IMR-90 (cell line): ENCODE data around the gene SIGLEC9.

Source experiments
- BHLHE40 ChIP-seq: fragments of 150-350 bp; IDR thresholded peaks from 2 replicates; pipeline ENCODE4 v1.6.1; 2016; ENCODE audit warnings: mild to moderate bottlenecking, low read depth, low read length
- CEBPB ChIP-seq: IDR thresholded peaks from 2 replicates; pipeline ENCODE4 v1.6.1; 2012; ENCODE audit warnings: low read depth, low read length, improper control_type of control experiment
- CHD1 ChIP-seq: IDR thresholded peaks from 2 replicates; pipeline ENCODE4 v1.6.1; 2012; ENCODE audit warnings: low read depth, low read length, improper control_type of control experiment
- CTCF ChIP-seq: conservative IDR thresholded peaks from 2 replicates; pipeline ENCODE4 v1.5.1; 2012; ENCODE audit warnings: mild to moderate bottlenecking, low read depth, low read length, improper control_type of control experiment
- ELK1 ChIP-seq: fragments of 150-350 bp; IDR thresholded peaks from 2 replicates; pipeline ENCODE4 v1.6.1; 2016; ENCODE audit warnings: low read depth, mild to moderate bottlenecking, low read length, moderate library complexity, borderline replicate concordance
- FOS ChIP-seq: fragments of 150-350 bp; IDR thresholded peaks from 2 replicates; pipeline ENCODE4 v1.6.1; 2016; ENCODE audit warnings: low read depth, low read length
- MAFK ChIP-seq: IDR thresholded peaks from 2 replicates; pipeline ENCODE4 v1.6.1; 2012; ENCODE audit warnings: low read depth, low read length, improper control_type of control experiment
- MAZ ChIP-seq: IDR thresholded peaks from 2 replicates; pipeline ENCODE4 v1.6.1; 2012; ENCODE audit warnings: low read depth, mild to moderate bottlenecking, low read length, improper control_type of control experiment, moderate library complexity, borderline replicate concordance
- MXI1 ChIP-seq: IDR thresholded peaks from 2 replicates; pipeline ENCODE4 v1.6.1; 2012; ENCODE audit warnings: low read depth, mild to moderate bottlenecking, low read length, moderate library complexity, borderline replicate concordance
- NFE2L2 ChIP-seq: fragments of 150-350 bp; IDR thresholded peaks from 2 replicates; pipeline ENCODE4 v1.6.1; 2016; ENCODE audit warnings: low read depth, mild to moderate bottlenecking, low read length
- POLR2A ChIP-seq: IDR thresholded peaks from 2 replicates; pipeline ENCODE4 v1.6.1; 2012; ENCODE audit warnings: mild to moderate bottlenecking, low read depth, low read length
- RAD21 ChIP-seq: IDR thresholded peaks from 2 replicates; pipeline ENCODE4 v1.6.1; 2012; ENCODE audit warnings: low read length, improper control_type of control experiment
- RCOR1 ChIP-seq: IDR thresholded peaks from 2 replicates; pipeline ENCODE4 v1.6.1; 2012; ENCODE audit warnings: mild to moderate bottlenecking, low read length, improper control_type of control experiment; ENCODE audit not compliant: insufficient replicate concordance
- SMC3 ChIP-seq: fragments of 150-350 bp; IDR thresholded peaks from 2 replicates; pipeline ENCODE4 v1.6.1; 2016; ENCODE audit warnings: low read depth, mild to moderate bottlenecking, antibody characterized with exemption, low read length, moderate library complexity

GRCh38 chr19:51144482-51145045 is 19.9 kb downstream of the SIGLEC9 start:
- TF ChIP-seq CTCF (no peak), RAD21 (no peak), POLR2A (no peak), MAZ (no peak), BHLHE40 (no peak), SMC3 (no peak), RCOR1 (no peak), MAFK (no peak), NFE2L2 (no peak), CHD1 (no peak), FOS (no peak), CEBPB (no peak), MXI1 (no peak), ELK1 (no peak)
